ENCODE measurements around the gene NDUFS5. TPM values are rescaled to one million over a fixed set of nuclear protein-coding genes. Genes with fewer than 3 reads are reported as not detected.

Gene NDUFS5
- total RNA-seq, result 443 and 507 TPM in 2 replicates

DNA sequence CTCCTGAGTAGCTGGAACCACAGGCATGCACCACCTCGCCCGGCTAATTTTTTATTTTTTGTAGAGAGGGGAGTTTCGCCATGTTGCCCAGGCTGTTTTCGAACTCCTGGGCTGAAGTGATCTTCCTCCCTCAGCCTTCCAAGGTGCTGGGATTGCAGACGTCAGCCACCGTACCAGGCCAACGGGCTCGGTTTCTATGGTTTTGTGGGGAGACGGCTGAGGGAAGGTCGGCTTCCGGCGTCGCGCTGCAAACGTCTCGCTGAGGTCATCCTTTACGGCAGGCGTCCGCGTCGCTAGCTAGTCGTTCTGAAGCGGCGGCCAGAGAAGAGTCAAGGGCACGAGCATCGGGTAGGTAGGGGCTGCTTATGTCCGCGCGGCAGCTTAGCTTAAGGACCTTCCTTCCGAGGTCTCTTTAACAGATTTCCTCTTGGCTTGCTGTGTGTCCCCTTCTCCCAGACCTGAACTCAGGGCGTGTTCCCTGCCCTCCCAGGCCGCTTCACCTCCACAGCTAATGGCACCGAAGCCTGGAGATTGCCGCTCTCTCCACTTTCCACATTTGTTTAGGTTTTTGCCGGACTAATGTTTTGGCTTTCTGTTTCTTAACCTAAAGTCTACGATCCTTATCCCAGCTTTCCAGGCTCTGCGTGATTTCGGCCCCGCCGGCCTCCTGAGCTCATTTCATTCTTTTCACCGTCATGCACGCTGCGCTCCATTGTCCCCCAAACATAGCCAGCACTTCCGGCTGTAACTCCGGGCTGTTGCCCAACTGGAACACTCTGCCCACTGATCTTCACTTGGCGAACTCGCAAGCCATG, at the start of gene NDUFS5:
TSS of gene NDUFS5 (plus strand) at position 300 of the 815 bp plus-strand sequence. CDS start 2,375 bp downstream, outside the sequence.

DNA sequence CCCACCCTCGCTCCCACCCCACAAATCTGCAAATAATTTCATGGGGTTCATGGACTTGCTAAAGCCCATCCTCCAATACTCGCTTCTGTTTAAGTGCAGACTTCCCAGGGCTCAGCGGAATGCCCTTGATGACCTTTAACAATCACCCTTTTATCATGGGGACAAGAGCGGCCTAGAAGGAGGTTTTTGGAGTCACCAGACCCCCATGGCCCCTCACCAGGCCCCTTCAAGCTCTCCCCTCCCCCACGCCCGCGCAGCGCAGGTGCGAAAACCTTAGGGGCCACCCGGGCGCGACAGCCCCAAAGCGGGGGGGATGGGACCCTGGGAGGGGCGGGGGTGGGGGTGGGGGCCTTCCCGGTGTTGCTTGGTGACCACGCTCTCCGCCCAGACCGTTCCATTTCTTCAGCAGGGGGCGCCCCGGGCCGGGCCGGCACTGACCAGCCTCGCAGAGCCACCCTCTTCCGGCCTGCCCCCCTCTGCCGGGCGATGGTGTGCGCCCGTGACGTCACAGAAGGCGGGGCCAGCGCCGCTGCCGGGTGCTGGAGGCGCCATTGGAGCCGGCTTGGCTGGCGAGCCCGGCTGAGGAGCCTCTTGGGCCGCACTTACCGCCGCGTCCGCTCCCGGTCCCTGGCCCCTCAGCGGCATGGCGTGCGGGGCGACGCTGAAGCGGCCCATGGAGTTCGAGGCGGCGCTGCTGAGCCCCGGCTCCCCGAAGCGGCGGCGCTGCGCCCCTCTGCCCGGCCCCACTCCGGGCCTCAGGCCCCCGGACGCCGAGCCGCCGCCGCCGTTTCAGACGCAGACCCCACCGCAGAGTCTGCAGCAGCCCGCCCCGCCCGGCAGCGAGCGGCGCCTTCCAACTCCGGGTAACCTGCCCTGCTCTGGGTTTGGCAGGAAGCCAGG, 35.2 kb upstream of the NDUFS5 start, which contains the start of gene AKIRIN1:
TSS of gene AKIRIN1 (plus strand) at position 539 of the 900 bp plus-strand sequence. CDS start at position 644, 105 bp downstream.

Other genes starting within 250 kb of the NDUFS5 start
- gene RRAGC, start 166.6 kb upstream of the NDUFS5 start, total RNA-seq, result 18.0 and 29.7 TPM in 2 replicates
- gene MYCBP, start 153.0 kb upstream of the NDUFS5 start, total RNA-seq, result 9.8 and 10.2 TPM in 2 replicates
- gene GJA9, start 144.8 kb upstream of the NDUFS5 start, total RNA-seq, result not detected in 2 replicates
- not detected in 2 replicates for gene RHBDL2, start 84.5 kb upstream of the NDUFS5 start, total RNA-seq
- 27.2 and 33.3 TPM in 2 replicates for gene AKIRIN1, start 35.1 kb upstream of the NDUFS5 start, total RNA-seq
- 124 and 137 TPM in 2 replicates for gene MACF1, start 178.3 kb downstream of the NDUFS5 start, total RNA-seq